SK-N-SH (cell line): Measurements from ENCODE around the gene CUBN. TPM values are rescaled to one million over a fixed set of nuclear protein-coding genes. Genes with fewer than 3 reads are reported as not detected.
A peak's percentile ranks its signal among the peaks of the same experiment; 100 is the strongest.

ENCODE experiments used
- CTCF ChIA-PET: fragments of 300-600, 350-600 bp; formaldehyde crosslinking; extraction: SDS; loops from one replicate; lab custom pipeline; 2021; lab: Yijun Ruan, JAX
- POLR2A ChIA-PET: fragments of 350-600 bp; sonication (Branson Sonifier 250); formaldehyde crosslinking; extraction: SDS; loops from one replicate; lab custom pipeline; 2020; ENCODE audit warnings: antibody characterized with exemption, inconsistent platforms; lab: Yijun Ruan, JAX
- DNase-seq: peaks from one replicate; pipeline ENCODE4 v3.0.0; 2012
- H2AFZ ChIP-seq: fragments of 200-600 bp; sonication (generic); 2 replicates; pipeline ENCODE4 v1.8.1; 2016; ENCODE audit warnings: antibody characterized with exemption, mild to moderate bottlenecking, low read depth
- H3F3A ChIP-seq: fragments of 200-600 bp; sonication (generic); replicated peaks from 2 replicates; pipeline ENCODE3; 2016; ENCODE audit warnings: antibody characterized with exemption, mild to moderate bottlenecking; ENCODE audit not compliant: insufficient read depth
- H3K27ac ChIP-seq, 2 experiments: fragments of 200-500 bp in 1 of 2; fragments of 200-600 bp in 1 of 2; sonication (Bioruptor generic) in 1 of 2; sonication (generic), shearing (Covaris generic) in 1 of 2; 2 replicates each; pipeline versions ENCODE4 v1.5.1 to v1.6.1; 2014 to 2016; ENCODE audit warnings: low read depth in 2 of 2, inconsistent platforms in 1 of 2, low read length in 1 of 2, mild to moderate bottlenecking in 1 of 2, mixed read lengths in 1 of 2
- H3K27me3 ChIP-seq: fragments of 200-600 bp; sonication (generic), shearing (Covaris generic); 2 replicates; pipeline ENCODE4 v1.6.1; 2016; ENCODE audit warnings: mixed run types; ENCODE audit not compliant: insufficient read depth
- H3K36me3 ChIP-seq, 2 experiments: fragments of 200-500 bp in 1 of 2; fragments of 200-600 bp in 1 of 2; sonication (Bioruptor generic) in 1 of 2; sonication (generic) in 1 of 2; replicated peaks in 1 of 2; 2 replicates each; pipeline versions ENCODE3 to v1.5.1; 2014 to 2016; ENCODE audit warnings: low read length in 1 of 2, mild to moderate bottlenecking in 1 of 2; ENCODE audit not compliant: insufficient read depth in 2 of 2, control insufficient read depth in 1 of 2
- H3K4me1 ChIP-seq, 2 experiments: fragments of 200-500 bp in 1 of 2; fragments of 200-600 bp in 1 of 2; sonication (Bioruptor generic) in 1 of 2; sonication (generic), shearing (Covaris generic) in 1 of 2; 2 replicates each; pipeline versions ENCODE4 v1.5.1 to v1.6.1; 2014 to 2016; ENCODE audit warnings: low read depth in 1 of 2, low read length in 1 of 2, mixed run types in 1 of 2; ENCODE audit not compliant: insufficient read depth in 2 of 2, control insufficient read depth in 1 of 2
- H3K4me2 ChIP-seq: fragments of 200-600 bp; sonication (generic), shearing (Covaris generic); 2 replicates; pipeline ENCODE4 v1.6.1; 2017; ENCODE audit warnings: mixed run types
- H3K4me3 ChIP-seq, 2 experiments: fragments of 200-500 bp in 1 of 2; fragments of 200-600 bp in 1 of 2; sonication (Bioruptor generic) in 1 of 2; sonication (generic), shearing (Covaris generic) in 1 of 2; 2 replicates each; pipeline versions ENCODE4 v1.5.1 to v1.8.1; 2014 to 2016; ENCODE audit warnings: low read depth in 2 of 2, inconsistent platforms in 1 of 2, low read length in 1 of 2, mild to moderate bottlenecking in 1 of 2, mixed read lengths in 1 of 2, moderate library complexity in 1 of 2
- H3K79me2 ChIP-seq: fragments of 200-600 bp; sonication (generic); 2 replicates; pipeline ENCODE4 v1.8.1; 2017; ENCODE audit warnings: mild to moderate bottlenecking; ENCODE audit not compliant: insufficient read depth
- H3K9ac ChIP-seq: fragments of 200-600 bp; sonication (generic); 2 replicates; pipeline ENCODE4 v1.6.1; 2017; ENCODE audit warnings: mixed run types
- H3K9me2 ChIP-seq: fragments of 200-600 bp; sonication (generic); 2 replicates; pipeline ENCODE4 v1.6.1; 2017; ENCODE audit warnings: mixed run types
- H3K9me3 ChIP-seq: fragments of 200-600 bp; sonication (generic); 2 replicates; pipeline ENCODE4 v1.6.1; 2017; ENCODE audit warnings: mixed run types, mild to moderate bottlenecking, moderate library complexity
- H4K20me1 ChIP-seq: fragments of 200-600 bp; sonication (generic); 2 replicates; pipeline ENCODE4 v1.6.1; 2017; ENCODE audit warnings: mild to moderate bottlenecking, mixed run types; ENCODE audit not compliant: insufficient read depth
- CHD2 ChIP-seq: fragments of 150-350 bp; IDR thresholded peaks from 2 replicates; pipeline ENCODE4 v1.6.1; 2018; ENCODE audit warnings: low read length; ENCODE audit not compliant: partially characterized antibody
- ELF1 ChIP-seq: IDR thresholded peaks from 2 replicates; pipeline ENCODE4 v1.4.0; 2012
- EP300 ChIP-seq, 2 experiments: IDR thresholded peaks; 2 replicates each; pipeline versions ENCODE4 v1.4.0 to v1.6.1; 2012; ENCODE audit warnings: borderline replicate concordance in 1 of 2, low read depth in 1 of 2, low read length in 1 of 2
- EZH2phosphoT487 ChIP-seq: fragments of 200-600 bp; sonication (generic); IDR thresholded peaks from 2 replicates; pipeline ENCODE4 v1.6.1; 2017; ENCODE audit warnings: low read depth, mixed run types, mild to moderate bottlenecking, antibody characterized with exemption, moderate library complexity, borderline replicate concordance
- FOSL2 ChIP-seq: IDR thresholded peaks from 2 replicates; pipeline ENCODE4 v1.4.0; 2012; ENCODE audit warnings: low read depth, mild to moderate bottlenecking, moderate library complexity, borderline replicate concordance
- FOXJ3 ChIP-seq: sonication (generic); formaldehyde crosslinking; IDR thresholded peaks from 2 replicates; pipeline ENCODE4 v1.5.1; 2020; ENCODE audit warnings: mild to moderate bottlenecking, missing genetic modification reagents
- FOXM1 ChIP-seq: IDR thresholded peaks from 2 replicates; pipeline ENCODE4 v1.4.0; 2012; ENCODE audit warnings: low read depth, mild to moderate bottlenecking
- GATA2 ChIP-seq: sonication (generic); formaldehyde crosslinking; IDR thresholded peaks from 2 replicates; pipeline ENCODE4 v1.5.0; 2020; ENCODE audit warnings: mild to moderate bottlenecking, missing genetic modification reagents
- IRF3 ChIP-seq: fragments of 150-350 bp; IDR thresholded peaks from 2 replicates; pipeline ENCODE4 v1.6.1; 2016; ENCODE audit warnings: mild to moderate bottlenecking, low read depth, low read length
- JUND ChIP-seq: IDR thresholded peaks from 2 replicates; pipeline ENCODE4 v1.4.0; 2012
- MAX ChIP-seq: IDR thresholded peaks from 2 replicates; pipeline ENCODE4 v1.4.0; 2012; ENCODE audit warnings: low read depth
- MEF2A ChIP-seq: IDR thresholded peaks from 2 replicates; pipeline ENCODE4 v1.4.0; 2012; ENCODE audit warnings: low read depth, borderline replicate concordance
- MXI1 ChIP-seq: IDR thresholded peaks from 2 replicates; pipeline ENCODE4 v1.6.1; 2012; ENCODE audit warnings: mild to moderate bottlenecking, low read depth, low read length, improper control_type of control experiment
- NFIC ChIP-seq: IDR thresholded peaks from 2 replicates; pipeline ENCODE4 v1.4.0; 2012; ENCODE audit warnings: borderline replicate concordance
- NRF1 ChIP-seq: IDR thresholded peaks from 2 replicates; pipeline ENCODE4 v1.6.1; 2012; ENCODE audit warnings: low read depth, mild to moderate bottlenecking, low read length
- PBX3 ChIP-seq: IDR thresholded peaks from 2 replicates; pipeline ENCODE4; 2012
- POLR2AphosphoS5 ChIP-seq: IDR thresholded peaks from 2 replicates; pipeline ENCODE4 v1.6.1; 2012; ENCODE audit warnings: low read depth, low read length
- RAD21 ChIP-seq: IDR thresholded peaks from 2 replicates; pipeline ENCODE4 v1.6.1; 2012; ENCODE audit warnings: mild to moderate bottlenecking, low read length
- RCOR1 ChIP-seq: fragments of 150-350 bp; IDR thresholded peaks from 2 replicates; pipeline ENCODE4 v1.6.1; 2017; ENCODE audit warnings: antibody characterized with exemption, low read length
- RFX5 ChIP-seq: IDR thresholded peaks from 2 replicates; pipeline ENCODE4 v1.6.1; 2012; ENCODE audit warnings: mild to moderate bottlenecking, improper control_type of control experiment, low read length
- RXRA ChIP-seq: IDR thresholded peaks from 2 replicates; pipeline ENCODE4 v1.4.0; 2012; ENCODE audit warnings: low read depth, mild to moderate bottlenecking, borderline replicate concordance
- SIN3A ChIP-seq: IDR thresholded peaks from 2 replicates; pipeline ENCODE4 v1.6.1; 2012; ENCODE audit warnings: low read depth, mild to moderate bottlenecking, low read length, moderate library complexity, borderline replicate concordance
- SMC3 ChIP-seq: IDR thresholded peaks from 2 replicates; pipeline ENCODE4 v1.6.1; 2012; ENCODE audit warnings: low read depth, low read length, improper control_type of control experiment
- TAF1 ChIP-seq: IDR thresholded peaks from 2 replicates; pipeline ENCODE4 v1.6.1; 2012; ENCODE audit warnings: low read depth, mild to moderate bottlenecking, low read length, moderate library complexity, borderline replicate concordance
- TCF12 ChIP-seq: IDR thresholded peaks from 2 replicates; pipeline ENCODE4 v1.4.0; 2012
- TEAD4 ChIP-seq: IDR thresholded peaks from 2 replicates; pipeline ENCODE4 v1.4.0; 2012; ENCODE audit warnings: mild to moderate bottlenecking, borderline replicate concordance; ENCODE audit not compliant: insufficient read depth
- USF2 ChIP-seq: fragments of 150-350 bp; IDR thresholded peaks from 2 replicates; pipeline ENCODE4 v1.6.1; 2017; ENCODE audit warnings: antibody characterized with exemption, low read length, low read depth, borderline replicate concordance
- YY1 ChIP-seq: IDR thresholded peaks from 2 replicates; pipeline ENCODE4 v1.4.0; 2012; ENCODE audit warnings: low read depth, mild to moderate bottlenecking
- ZBTB33 ChIP-seq: IDR thresholded peaks from 2 replicates; pipeline ENCODE4 v1.4.0; 2012; ENCODE audit warnings: low read depth, borderline replicate concordance
- WGBS: methylation state at CpG from one replicate; pipeline ENCODE4 v1.1.6; 2017; ENCODE audit warnings: low lambda C conversion rate; 5-methylcytosine and 5-hydroxymethylcytosine counted together
- polyA plus RNA-seq, 3 experiments: library from polyadenylated mRNA; depleted of rRNA; stranded (reverse); fragments of >200 nt; gene quantifications; 2 replicates each; pipeline ENCODE4 v1.2.3, GENCODE V29; 2012

CUBN gene
- polyA plus RNA-seq, 1 of the 3 experiments (the other 2 are of a cell fraction) = 2.4 TPM

- no peaks in the 10 kb centered on the region for H4K20me1 ChIP-seq
- H3K4me2 ChIP-seq = peak overlapping the region; percentile 65
- POLR2A ChIA-PET = no interaction called here
- CTCF ChIA-PET = interaction anchor here (1.9 kb wide), 1 partner anchor 9 kb away, joined by 5 read pairs; no protein-coding TSS in a partner anchor
- H2AFZ ChIP-seq = no peak overlapping the region
- peak overlapping the region; percentile 87 to 100; a peak in 3 of 4 replicates for H3K27ac ChIP-seq
- WGBS = 13% methylated on average over 6 of the region's 6 CpGs
- peak overlapping the region in 1 of 2 experiments; percentile 13; a peak in 1 of 4 replicates for H3K4me3 ChIP-seq
- H3K4me1 ChIP-seq = peaks cover 6 to 25% of the 10 kb centered on the region in 2 experiments
- H3K79me2 ChIP-seq = no peaks in the 10 kb centered on the region; the same call in 1 of the 2 replicates
- H3F3A ChIP-seq = peaks cover 63% of the 10 kb centered on the region
- H3K9me2 ChIP-seq = no peaks in the 10 kb centered on the region
- no peaks in the 10 kb centered on the region for H3K9me3 ChIP-seq
- H3K27me3 ChIP-seq = no peaks in the 10 kb centered on the region
- no peaks in the 10 kb centered on the region for H3K36me3 ChIP-seq
- DNase-seq = no peak
- peak overlapping the region; percentile 90 for H3K9ac ChIP-seq
- TF ChIP-seq USF2 (no peak), TEAD4 (peak; percentile 61; the same call in 1 of the 2 replicates), TCF12 (peak; percentile 83), IRF3 (no peak), FOSL2 (peak; percentile 84; the same call in 1 of the 2 replicates), RCOR1 (no peak), JUND (peak; percentile 87), MEF2A (peak; percentile 63), SMC3 (no peak), GATA2 (CRISPR knock-in tag) (no peak), NFIC (peak; percentile 84), FOXM1 (peak; percentile 83), ZBTB33 (peak; percentile 67; the same call in 1 of the 2 replicates), MXI1 (no peak), YY1 (no peak), RAD21 (no peak), FOXJ3 (CRISPR knock-in tag) (no peak), TAF1 (no peak), ELF1 (peak; percentile 16; the same call in 1 of the 2 replicates), RXRA (peak; percentile 37; the same call in 1 of the 2 replicates), EZH2phosphoT487 (no peak), EP300 (IDR thresholded peaks at IDR 0.05; ENCODE audit: borderline replicate concordance in 1 of 2, low read depth in 1 of 2, low read length in 1 of 2) (peak in 1 of 2 experiments; percentile 90; a peak in 2 of 4 replicates), MAX (peak; percentile 85), NRF1 (no peak), CHD2 (no peak), SIN3A (no peak), POLR2AphosphoS5 (0 out of 2 replicates have a peak, but pooled peaks have one; percentile 4), RFX5 (no peak), PBX3 (peak; percentile 86)
Observed at GRCh38 chr10:16996530-16996964, 133.1 kb downstream of the CUBN start.
